ENCODE results near the gene CRKL.
"Not testable (repeated sequence)": the region's sequence is repeated elsewhere in the genome, so short reads cannot be mapped to it uniquely, and the experiment has no call there.

The CRKL gene

DNA sequence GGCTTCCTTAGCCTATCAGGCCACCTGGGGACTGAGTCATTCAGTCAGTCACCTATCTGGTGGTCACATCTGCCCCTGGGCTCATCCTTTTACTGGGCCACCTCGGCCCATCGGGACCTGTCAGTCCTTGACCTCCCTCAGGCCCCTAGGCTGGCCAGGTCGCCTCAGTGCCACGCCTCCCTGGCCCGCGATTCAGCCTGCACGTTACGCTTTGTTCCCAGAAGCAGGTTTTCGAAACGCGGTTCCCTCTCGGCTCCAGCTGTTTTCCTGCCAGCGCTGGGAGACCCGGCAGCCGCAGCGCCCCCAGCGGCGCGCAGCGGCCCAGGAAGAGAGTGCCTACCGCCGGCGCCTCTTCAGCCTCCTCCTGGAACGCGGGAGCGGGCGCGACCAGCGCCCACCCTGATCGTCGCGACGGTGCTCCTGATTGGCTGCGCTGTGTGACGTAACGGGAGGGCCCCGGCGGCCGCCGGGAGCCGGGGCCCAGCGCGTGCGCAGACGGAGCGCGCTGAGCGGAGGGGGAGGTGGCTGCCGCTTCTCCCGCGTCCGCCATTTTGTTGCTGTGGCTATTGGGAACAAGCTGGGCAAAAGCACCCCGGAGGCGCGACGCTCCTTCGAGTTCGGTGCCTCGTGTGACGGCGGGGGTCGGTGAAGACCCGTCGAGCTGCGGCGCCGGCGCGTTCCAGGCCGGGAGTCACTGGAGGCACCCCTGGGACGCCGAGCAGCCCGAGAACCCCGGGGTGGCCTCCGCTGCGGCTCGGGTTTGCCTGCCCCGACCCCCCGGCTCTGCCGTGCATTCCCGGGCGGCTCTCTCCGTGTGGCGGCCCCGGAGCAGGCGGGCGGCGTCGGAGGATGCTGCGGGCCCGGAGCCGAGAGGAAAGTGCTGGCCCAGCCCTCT, at the start of gene CRKL:
Gene CRKL (plus strand): TSS at position 492 of the 895 bp plus-strand sequence. CDS start 528 bp downstream, outside the sequence.
- DNase-seq: peak; percentile 96

GRCh38 chr22:20868025-20868962, 48.9 kb upstream of the CRKL start:
- no peak for DNase-seq

GRCh38 chr22:20869234-20869633, 48.0 kb upstream of the CRKL start:
- no peak for DNase-seq

DNA sequence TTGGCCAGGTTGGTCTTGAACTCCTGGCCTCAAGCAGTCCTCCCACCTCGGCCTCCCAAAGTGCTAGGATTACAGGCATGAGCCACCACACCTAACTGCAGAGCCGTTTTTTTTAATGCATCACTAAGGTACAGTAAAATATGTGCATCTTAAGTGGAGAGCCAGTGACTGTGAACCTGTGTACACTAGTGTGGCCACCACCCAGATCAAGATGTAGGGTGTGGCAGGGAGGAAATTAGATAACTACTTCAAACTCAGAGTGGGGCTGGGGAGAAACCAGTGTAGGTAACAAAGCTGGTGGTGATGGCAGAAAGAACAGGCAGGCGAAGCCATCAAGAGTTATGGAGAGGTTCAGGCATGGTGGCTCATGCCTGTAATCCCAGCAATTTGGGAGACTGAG, 44.0 kb upstream of the CRKL start:
- DNase-seq: no peak

DNA sequence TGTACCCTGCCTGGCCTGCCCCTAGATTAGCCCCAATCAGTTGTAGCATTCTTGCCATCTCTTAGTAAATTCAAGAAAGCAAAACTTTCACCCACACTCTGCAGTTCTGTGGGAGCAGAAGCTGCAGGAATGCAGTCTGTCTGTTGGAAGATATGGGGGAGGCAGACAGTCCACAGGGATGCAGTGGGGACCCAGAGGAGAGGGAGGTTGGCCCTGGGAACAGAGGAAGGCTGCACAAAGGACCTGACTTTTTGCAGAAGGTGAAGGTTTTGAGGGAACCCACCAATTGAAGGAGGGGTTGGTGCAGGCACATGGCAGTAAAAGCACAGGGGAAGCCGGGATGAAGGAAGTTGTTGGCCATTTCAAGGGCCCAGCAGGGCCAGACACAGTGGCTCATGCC, 41.9 kb upstream of the CRKL start:
- no peak for DNase-seq

- no peak for DNase-seq
Observed at GRCh38 chr22:20877715-20878114, 39.5 kb upstream of the CRKL start.

DNA sequence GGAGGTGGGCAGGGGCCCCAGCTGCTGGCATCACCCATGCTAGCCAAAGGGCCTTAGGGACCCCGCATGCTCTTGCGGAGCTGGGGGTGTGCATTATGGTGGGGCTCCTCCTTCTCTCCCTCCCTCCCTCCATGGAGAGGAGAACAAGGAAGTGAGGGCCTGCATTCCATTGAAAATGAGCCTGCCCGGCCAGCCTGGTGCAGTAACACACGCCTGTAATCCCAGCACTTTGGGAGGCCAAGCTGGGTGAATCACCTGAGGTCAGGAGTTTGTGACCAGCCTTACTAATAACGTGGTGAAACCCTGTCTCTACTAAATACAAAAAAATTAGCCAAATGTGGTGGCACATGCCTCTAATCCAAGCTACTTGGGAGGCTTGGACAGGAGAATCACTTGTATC, 36.0 kb upstream of the CRKL start:
- no peak for DNase-seq

- DNase-seq: no peak
Observed at GRCh38 chr22:20881869-20882815, 35.1 kb upstream of the CRKL start.

DNA sequence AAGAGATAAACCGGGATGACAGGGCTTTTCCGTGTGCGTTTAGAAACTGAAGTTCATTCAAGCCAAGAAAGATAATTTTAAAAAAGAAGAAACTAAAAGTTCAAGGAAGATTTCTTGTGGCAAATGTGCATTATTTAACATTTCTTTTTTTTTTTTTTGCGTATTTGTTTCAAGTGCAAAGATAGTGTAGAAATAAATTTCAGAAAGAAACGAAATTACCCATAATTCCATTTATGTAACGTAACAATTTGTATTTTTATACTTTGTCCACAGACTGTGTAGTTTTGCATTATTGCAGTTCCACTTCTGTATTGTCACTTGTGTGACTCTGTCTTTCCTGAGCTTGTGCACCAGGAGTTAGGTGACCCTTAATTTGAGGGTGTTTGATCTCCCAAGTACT, 34.4 kb upstream of the CRKL start:
- no peak for DNase-seq

DNA sequence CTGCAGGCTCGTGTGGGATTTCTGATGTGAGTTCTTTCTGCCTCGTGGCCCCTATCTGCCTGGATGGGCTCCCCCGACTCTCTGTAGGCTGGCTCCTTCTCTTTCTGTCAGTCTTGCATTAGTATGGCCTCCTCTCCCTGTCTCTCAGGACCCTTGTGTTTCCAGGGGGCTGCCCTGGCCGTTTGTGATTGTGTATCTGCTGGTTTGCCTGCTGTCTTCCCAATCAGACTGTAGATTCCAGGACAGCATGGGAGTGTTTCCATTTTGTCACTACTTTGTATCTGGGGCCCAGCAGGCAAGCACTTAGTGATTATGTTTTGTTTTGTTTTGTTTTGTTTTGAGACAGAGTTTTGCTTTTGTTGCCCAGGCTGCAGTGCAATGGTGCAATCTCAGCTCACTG, 32.8 kb upstream of the CRKL start:
- no peak for DNase-seq

- DNase-seq: no peak
Observed at GRCh38 chr22:20885017-20885556, 32.1 kb upstream of the CRKL start.

- peak; percentile 37 for DNase-seq
Observed at GRCh38 chr22:20885557-20886323, 31.5 kb upstream of the CRKL start.

GRCh38 chr22:20887375-20887774, 29.8 kb upstream of the CRKL start:
- no peak for DNase-seq

GRCh38 chr22:20889025-20889704, 28.0 kb upstream of the CRKL start:
- DNase-seq: no peak

GRCh38 chr22:20889904-20890540, 27.2 kb upstream of the CRKL start:
- no peak for DNase-seq

GRCh38 chr22:20890975-20891374, 26.2 kb upstream of the CRKL start:
- no peak for DNase-seq

DNA sequence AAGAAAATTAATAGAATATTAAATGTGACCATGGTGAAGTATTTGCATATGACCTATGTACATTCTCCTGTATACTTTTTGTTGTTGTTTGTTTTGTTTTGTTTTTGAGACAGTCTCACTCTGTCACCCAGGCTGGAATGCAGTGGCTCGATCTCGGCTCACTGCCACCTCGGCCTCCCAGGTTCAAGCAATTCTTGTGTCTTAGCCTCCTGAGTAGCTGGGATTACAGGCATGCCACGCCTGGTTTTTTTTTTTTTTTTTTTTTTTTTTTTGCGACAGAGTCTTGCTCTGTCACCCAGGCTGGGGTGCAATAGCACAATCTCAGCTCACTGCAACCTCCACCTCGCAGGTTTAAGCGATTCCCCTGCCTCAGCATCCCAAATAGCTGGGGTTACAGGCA, 19.5 kb upstream of the CRKL start:
- not testable (repeated sequence) for DNase-seq

DNA sequence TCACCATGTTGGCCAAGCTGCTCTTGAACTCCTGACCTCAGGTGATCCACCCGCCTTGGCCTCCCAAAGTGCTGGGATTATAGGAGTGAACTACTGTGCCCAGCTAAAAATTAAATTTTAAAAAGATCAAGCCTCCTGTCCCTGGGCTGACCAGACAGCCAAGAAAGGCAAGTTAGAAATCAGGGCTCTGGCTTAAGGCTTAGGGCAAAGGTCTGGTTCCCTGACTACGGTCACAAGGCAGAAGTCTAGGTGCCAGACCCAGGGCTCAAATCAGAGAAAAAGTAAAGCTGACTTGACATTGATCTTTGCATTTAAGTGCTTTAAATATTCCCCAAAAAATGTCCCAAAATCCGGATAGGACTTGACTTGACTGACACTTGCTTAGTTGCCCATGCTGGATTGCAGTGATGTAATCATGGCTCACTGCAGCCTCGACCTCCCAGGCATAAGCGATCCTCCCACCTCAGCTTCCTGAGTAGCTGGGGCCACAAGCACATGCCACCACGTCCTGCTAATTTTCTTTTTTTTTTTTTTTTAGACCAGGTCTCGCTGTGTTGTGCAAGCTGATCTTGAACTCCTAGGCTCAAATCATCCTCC, 17.3 kb upstream of the CRKL start:
- no peak for DNase-seq

GRCh38 chr22:20901093-20902033, 15.8 kb upstream of the CRKL start:
- not testable (repeated sequence) for DNase-seq
